Astrocyte (in vitro differentiated cells and primary cell): Measurements from ENCODE around the gene CEP95. TPM values are rescaled to one million over a fixed set of nuclear protein-coding genes. Genes with fewer than 3 reads are reported as not detected.
A peak's percentile ranks its signal among the peaks of the same experiment; 100 is the strongest.
"Not testable (repeated sequence)": the region's sequence is repeated elsewhere in the genome, so short reads cannot be mapped to it uniquely, and the experiment has no call there.

ENCODE experiments used
- DNase-seq: peaks from one replicate; pipeline ENCODE4 v3.0.0-alpha.2; 2010; ENCODE audit warnings: low read depth
- FAIRE-seq: peaks from 2 replicates; lab custom pipeline; 2011; peaks lifted over from hg19 to GRCh38; lab: Jason Lieb, UNC
- H2AFZ ChIP-seq: 2 replicates; pipeline ENCODE4 v1.6.0; 2012; ENCODE audit warnings: low read depth, low read length, inconsistent platforms
- H3K27ac ChIP-seq: 2 replicates; pipeline ENCODE4 v1.5.1; 2011; ENCODE audit warnings: low read depth, low read length, inconsistent platforms
- H3K27me3 ChIP-seq: 2 replicates; pipeline ENCODE4 v1.6.0; 2011; ENCODE audit warnings: low read length, inconsistent platforms; ENCODE audit not compliant: insufficient read depth
- H3K36me3 ChIP-seq: 2 replicates; pipeline ENCODE4 v1.5.1; 2011; ENCODE audit warnings: low read length, inconsistent platforms; ENCODE audit not compliant: insufficient read depth
- H3K4me1 ChIP-seq: 2 replicates; pipeline ENCODE4 v1.5.1; 2011; ENCODE audit warnings: low read length, inconsistent platforms; ENCODE audit not compliant: insufficient read depth
- H3K4me2 ChIP-seq: 2 replicates; pipeline ENCODE4 v1.6.0; 2012; ENCODE audit warnings: low read length, inconsistent platforms
- H3K4me3 ChIP-seq: 2 replicates; pipeline ENCODE4 v1.5.1; 2011; ENCODE audit warnings: low read depth, mild to moderate bottlenecking, low read length, inconsistent platforms; ENCODE audit not compliant: insufficient read depth
- H3K79me2 ChIP-seq: 2 replicates; pipeline ENCODE4 v1.6.0; 2012; ENCODE audit warnings: mild to moderate bottlenecking, low read length, inconsistent platforms; ENCODE audit not compliant: insufficient read depth
- H3K9ac ChIP-seq: 2 replicates; pipeline ENCODE4 v1.6.0; 2012; ENCODE audit warnings: mild to moderate bottlenecking, low read length, inconsistent platforms
- H3K9me3 ChIP-seq: 2 replicates; pipeline ENCODE4 v1.5.1; 2012; ENCODE audit warnings: low read depth, mild to moderate bottlenecking, low read length, inconsistent platforms; ENCODE audit not compliant: insufficient read depth
- H4K20me1 ChIP-seq: 2 replicates; pipeline ENCODE4 v1.6.0; 2012; ENCODE audit warnings: low read length, inconsistent platforms; ENCODE audit not compliant: insufficient read depth
- H3K27ac Mint-ChIP-seq: one replicate; pipeline ENCODE4 v1.8.0; 2021; ENCODE audit warnings: mild to moderate bottlenecking, mixed read lengths; ENCODE audit not compliant: unreplicated experiment
- H3K27me3 Mint-ChIP-seq: one replicate; pipeline ENCODE4 v1.8.0; 2021; ENCODE audit warnings: low read depth, mixed read lengths; ENCODE audit not compliant: unreplicated experiment
- H3K36me3 Mint-ChIP-seq: one replicate; pipeline ENCODE4 v1.8.0; 2021; ENCODE audit warnings: low read depth, mixed read lengths; ENCODE audit not compliant: unreplicated experiment
- H3K4me1 Mint-ChIP-seq: one replicate; pipeline ENCODE4 v1.8.0; 2021; ENCODE audit warnings: low read depth, mixed read lengths; ENCODE audit not compliant: unreplicated experiment
- H3K4me3 Mint-ChIP-seq: one replicate; pipeline ENCODE4 v1.8.0; 2021; ENCODE audit warnings: mild to moderate bottlenecking, moderate library complexity, mixed read lengths; ENCODE audit not compliant: unreplicated experiment
- H3K9me3 Mint-ChIP-seq: one replicate; pipeline ENCODE4 v1.8.0; 2021; ENCODE audit warnings: mild to moderate bottlenecking, mixed read lengths; ENCODE audit not compliant: unreplicated experiment
- CTCF ChIP-seq: IDR thresholded peaks from 2 replicates; pipeline ENCODE4 v1.5.1; 2011; ENCODE audit warnings: low read depth, mild to moderate bottlenecking, inconsistent platforms, low read length, moderate library complexity; ENCODE audit not compliant: insufficient read depth
- EZH2 ChIP-seq: IDR thresholded peaks from 2 replicates; pipeline ENCODE4 v1.6.1; 2012; ENCODE audit warnings: mild to moderate bottlenecking, low read length, inconsistent platforms; ENCODE audit not compliant: insufficient read depth
- total RNA-seq: library from RNA; stranded (reverse); gene quantifications from 2 replicates; pipeline ENCODE4 v1.2.1, GENCODE V29; 2021

Gene CEP95
- total RNA-seq, 1 donor from 2014 or later: 35.2 TPM

- DNase-seq: no peak
- TF ChIP-seq CTCF (no peak), EZH2 (no peak)
- no peak overlapping the region for H3K27ac ChIP-seq
- H3K27me3 ChIP-seq: no peaks in the 10 kb centered on the region
- no peak overlapping the region for H3K4me2 ChIP-seq
- Mint-ChIP-seq H3K4me3 (no peak overlapping the region), H3K4me1 (peaks cover 19% of the 10 kb centered on the region), H3K27me3 (peaks cover 7% of the 10 kb centered on the region), H3K36me3 (no peaks in the 10 kb centered on the region), H3K9me3 (peaks cover 6% of the 10 kb centered on the region), H3K27ac (no peak overlapping the region)
- H3K79me2 ChIP-seq: no peaks in the 10 kb centered on the region
- H4K20me1 ChIP-seq: no peaks in the 10 kb centered on the region
- no peaks in the 10 kb centered on the region for H3K9me3 ChIP-seq
- no peak for FAIRE-seq
- H3K9ac ChIP-seq: no peak overlapping the region
- no peak overlapping the region for H2AFZ ChIP-seq
- no peak overlapping the region for H3K4me3 ChIP-seq
- peaks cover 17% of the 10 kb centered on the region for H3K4me1 ChIP-seq
- H3K36me3 ChIP-seq: no peaks in the 10 kb centered on the region
Measured at GRCh38 chr17:64460955-64461354, 45.8 kb upstream of the CEP95 start.

GRCh38 chr17:64461788-64462187 lies 45.0 kb upstream of the CEP95 start:
- Histone ChIP-seq H3K4me1 (peaks cover 17% of the 10 kb centered on the region), H3K36me3 (no peaks in the 10 kb centered on the region), H4K20me1 (no peaks in the 10 kb centered on the region), H3K9me3 (no peaks in the 10 kb centered on the region), H3K4me3 (no peak overlapping the region), H3K79me2 (no peaks in the 10 kb centered on the region), H3K27ac (no peak overlapping the region), H3K4me2 (no peak overlapping the region), H3K27me3 (no peaks in the 10 kb centered on the region), H2AFZ (no peak overlapping the region), H3K9ac (no peak overlapping the region)
- no peak for DNase-seq
- H3K27ac Mint-ChIP-seq: no peak overlapping the region
- FAIRE-seq: no peak
- peaks cover 7% of the 10 kb centered on the region for H3K27me3 Mint-ChIP-seq
- H3K9me3 Mint-ChIP-seq: peaks cover 6% of the 10 kb centered on the region
- H3K36me3 Mint-ChIP-seq: no peaks in the 10 kb centered on the region
- peaks cover 25% of the 10 kb centered on the region for H3K4me1 Mint-ChIP-seq
- TF ChIP-seq CTCF: no peak
- no peak for TF ChIP-seq EZH2
- H3K4me3 Mint-ChIP-seq: no peak overlapping the region

DNA sequence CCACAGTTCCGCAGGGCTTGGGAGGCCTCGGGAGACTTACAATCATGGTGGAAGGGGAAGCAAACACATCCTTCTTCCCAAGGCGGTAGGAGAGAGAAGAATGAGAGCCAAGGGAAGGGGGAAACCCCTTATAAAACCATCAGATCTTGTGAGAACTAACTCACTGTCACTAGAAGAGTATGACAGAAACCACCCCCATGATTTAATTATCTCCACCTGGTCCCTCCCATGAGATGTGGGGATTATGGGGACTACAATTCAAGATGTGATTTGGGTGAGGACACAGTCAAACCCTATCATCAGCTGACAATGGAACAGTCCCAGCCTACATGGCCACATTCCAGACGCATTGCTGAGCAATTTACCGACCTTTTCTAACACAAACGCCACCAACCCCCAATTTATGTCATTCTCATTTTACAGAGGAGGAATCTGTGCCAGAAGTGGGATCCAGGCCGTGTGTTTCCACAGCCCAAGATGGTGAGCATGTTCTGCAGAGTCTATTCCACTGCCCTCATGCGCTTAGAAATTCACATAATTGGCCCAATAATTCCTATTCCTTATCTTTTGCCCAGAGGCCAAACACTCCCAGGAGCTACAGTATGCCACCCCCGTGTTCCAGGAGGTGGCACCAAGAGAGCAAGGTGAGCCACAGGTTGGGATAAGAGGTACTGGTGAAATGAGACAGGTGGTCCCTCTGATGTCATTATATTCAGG lies 40.6 kb upstream of the CEP95 start:
- peaks cover 6% of the 10 kb centered on the region for H3K27me3 Mint-ChIP-seq
- Histone ChIP-seq H3K27ac (no peak overlapping the region), H3K9me3 (no peaks in the 10 kb centered on the region), H2AFZ (no peak overlapping the region), H3K36me3 (no peaks in the 10 kb centered on the region), H3K9ac (no peak overlapping the region), H3K27me3 (no peaks in the 10 kb centered on the region), H3K4me2 (no peak overlapping the region), H3K4me3 (no peak overlapping the region), H3K4me1 (no peaks in the 10 kb centered on the region), H3K79me2 (no peaks in the 10 kb centered on the region), H4K20me1 (no peaks in the 10 kb centered on the region)
- peaks cover 6% of the 10 kb centered on the region for H3K9me3 Mint-ChIP-seq
- peaks cover 9% of the 10 kb centered on the region for H3K4me1 Mint-ChIP-seq
- DNase-seq: no peak
- peaks cover 3% of the 10 kb centered on the region for H3K36me3 Mint-ChIP-seq
- TF ChIP-seq CTCF (no peak), EZH2 (no peak)
- FAIRE-seq: no peak
- peak overlapping the region; percentile 37 for H3K27ac Mint-ChIP-seq
- H3K4me3 Mint-ChIP-seq: no peak overlapping the region

GRCh38 chr17:64466834-64467233 lies 39.9 kb upstream of the CEP95 start:
- not testable (repeated sequence) for H3K36me3 Mint-ChIP-seq, H3K4me1 ChIP-seq

More at GRCh38 chr17:64466834-64467233, 39.9 kb upstream of the CEP95 start:
- H3K27me3 Mint-ChIP-seq, H3K4me3 Mint-ChIP-seq, H3K4me1 Mint-ChIP-seq, H4K20me1 ChIP-seq, H3K4me2 ChIP-seq, H3K9ac ChIP-seq, H3K27ac Mint-ChIP-seq, H3K9me3 Mint-ChIP-seq, H3K27ac ChIP-seq, H3K79me2 ChIP-seq, H3K9me3 ChIP-seq, FAIRE-seq, H3K36me3 ChIP-seq, H3K27me3 ChIP-seq, DNase-seq, H3K4me3 ChIP-seq, H2AFZ ChIP-seq: not testable (repeated sequence)
